D721Med (cell line): ENCODE data around the gene MIGA2.

Experiments used
- DNase-seq: peaks from one replicate; pipeline ENCODE4 v3.0.0; 2011; ENCODE audit warnings: low spot score; ENCODE audit not compliant: insufficient read length
- FAIRE-seq: peaks from 2 replicates; lab custom pipeline; 2011; peaks lifted over from hg19 to GRCh38; lab: Jason Lieb, UNC
- TF ChIP-seq, protein P1 (sequence below): IDR thresholded peaks from 2 replicates; pipeline ENCODE4 v1.5.1; 2012; ENCODE audit warnings: mild to moderate bottlenecking, control low read depth; ENCODE audit not compliant: insufficient read depth; ENCODE audit errors: missing control alignments

Gene MIGA2

DNA sequence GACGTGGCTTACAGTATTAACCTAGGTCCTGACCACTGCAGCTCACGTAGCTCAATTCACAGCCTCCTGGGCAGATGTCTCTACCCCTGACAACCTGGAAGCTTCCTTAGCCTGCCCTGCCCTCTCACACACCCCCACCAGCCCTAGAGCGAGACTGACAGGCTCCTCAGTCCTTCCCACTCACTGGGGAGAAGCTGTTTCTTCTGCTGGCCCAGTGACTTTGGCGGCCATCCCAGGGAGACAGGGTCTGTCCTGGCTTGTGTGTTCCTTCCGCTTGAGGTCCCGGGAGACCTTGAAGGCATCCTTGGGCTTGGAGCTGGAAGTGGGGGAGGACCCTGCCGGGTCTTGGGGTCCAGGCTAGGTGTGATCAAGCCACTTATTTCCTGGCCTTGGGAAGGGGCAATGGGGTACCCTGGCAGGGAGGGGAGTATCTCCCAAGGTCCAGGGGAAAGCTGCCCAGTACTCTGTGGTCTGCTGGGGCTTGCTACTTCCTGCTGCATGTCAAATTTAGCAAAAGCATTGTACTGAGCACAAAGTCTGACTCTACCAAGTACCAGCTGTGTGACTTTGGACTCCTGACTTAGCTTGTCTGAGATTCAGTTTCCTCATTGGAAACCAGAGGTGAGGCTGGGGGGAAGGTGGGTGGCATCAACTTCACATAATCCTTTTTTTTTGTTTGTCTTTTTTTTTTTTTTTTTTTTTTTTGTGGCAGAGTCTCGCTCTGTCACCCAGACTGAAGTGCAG lies 1.9 kb downstream of the MIGA2 start:
- TF ChIP-seq, protein P1, sequence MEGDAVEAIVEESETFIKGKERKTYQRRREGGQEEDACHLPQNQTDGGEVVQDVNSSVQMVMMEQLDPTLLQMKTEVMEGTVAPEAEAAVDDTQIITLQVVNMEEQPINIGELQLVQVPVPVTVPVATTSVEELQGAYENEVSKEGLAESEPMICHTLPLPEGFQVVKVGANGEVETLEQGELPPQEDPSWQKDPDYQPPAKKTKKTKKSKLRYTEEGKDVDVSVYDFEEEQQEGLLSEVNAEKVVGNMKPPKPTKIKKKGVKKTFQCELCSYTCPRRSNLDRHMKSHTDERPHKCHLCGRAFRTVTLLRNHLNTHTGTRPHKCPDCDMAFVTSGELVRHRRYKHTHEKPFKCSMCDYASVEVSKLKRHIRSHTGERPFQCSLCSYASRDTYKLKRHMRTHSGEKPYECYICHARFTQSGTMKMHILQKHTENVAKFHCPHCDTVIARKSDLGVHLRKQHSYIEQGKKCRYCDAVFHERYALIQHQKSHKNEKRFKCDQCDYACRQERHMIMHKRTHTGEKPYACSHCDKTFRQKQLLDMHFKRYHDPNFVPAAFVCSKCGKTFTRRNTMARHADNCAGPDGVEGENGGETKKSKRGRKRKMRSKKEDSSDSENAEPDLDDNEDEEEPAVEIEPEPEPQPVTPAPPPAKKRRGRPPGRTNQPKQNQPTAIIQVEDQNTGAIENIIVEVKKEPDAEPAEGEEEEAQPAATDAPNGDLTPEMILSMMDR: no peak
- DNase-seq: no peak
- FAIRE-seq: no peak

- DNase-seq: no peak
- TF ChIP-seq, protein P1: no peak
- FAIRE-seq: no peak
Observed at GRCh38 chr9:129040113-129040643, 3.8 kb downstream of the MIGA2 start.

DNA sequence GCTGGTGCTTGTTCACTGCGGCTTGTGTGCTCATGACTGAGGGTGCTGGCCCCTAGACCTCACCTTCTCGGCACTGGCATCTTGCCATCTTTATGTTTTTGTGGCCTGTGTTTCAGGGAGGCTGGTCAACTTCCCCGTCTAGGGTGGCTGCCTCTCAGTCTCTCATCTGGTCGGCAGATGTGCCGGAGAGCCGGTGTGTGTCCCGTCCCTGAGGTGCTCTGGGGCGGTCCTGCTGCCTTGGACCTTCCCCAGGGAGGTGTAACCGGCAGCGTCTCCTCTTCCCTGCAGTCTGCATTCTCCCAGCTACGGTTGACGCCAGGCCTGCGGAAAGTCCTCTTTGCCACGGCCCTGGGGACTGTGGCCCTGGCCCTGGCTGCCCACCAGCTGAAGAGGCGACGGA lies 5.6 kb downstream of the MIGA2 start:
- TF ChIP-seq, protein P1: no peak
- DNase-seq (no peak), FAIRE-seq (no peak)

GRCh38 chr9:129052592-129052991 lies 16.2 kb downstream of the MIGA2 start:
- TF ChIP-seq, protein P1: no peak
- DNase-seq: no peak
- no peak for FAIRE-seq

DNA sequence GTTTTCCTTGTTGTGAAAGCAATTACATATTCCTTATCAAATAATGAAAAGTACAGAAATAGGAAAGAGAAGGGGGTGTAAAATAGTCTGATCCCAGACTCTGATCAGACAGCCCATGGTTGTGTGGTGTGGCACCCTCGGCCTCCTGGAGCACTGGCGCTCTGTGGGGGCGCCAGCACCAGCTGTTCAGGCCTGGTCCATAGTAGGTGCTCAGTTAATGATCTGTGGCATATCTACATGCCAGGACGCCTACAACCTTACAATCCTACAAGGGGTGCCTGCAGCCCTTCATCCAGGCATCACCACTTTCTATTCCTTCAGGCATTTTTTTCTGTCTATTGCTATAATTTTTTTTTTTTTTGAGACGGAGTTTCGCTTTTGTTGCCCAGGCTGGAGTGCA lies 16.6 kb downstream of the MIGA2 start:
- no peak for FAIRE-seq
- TF ChIP-seq, protein P1: no peak
- DNase-seq: no peak

DNA sequence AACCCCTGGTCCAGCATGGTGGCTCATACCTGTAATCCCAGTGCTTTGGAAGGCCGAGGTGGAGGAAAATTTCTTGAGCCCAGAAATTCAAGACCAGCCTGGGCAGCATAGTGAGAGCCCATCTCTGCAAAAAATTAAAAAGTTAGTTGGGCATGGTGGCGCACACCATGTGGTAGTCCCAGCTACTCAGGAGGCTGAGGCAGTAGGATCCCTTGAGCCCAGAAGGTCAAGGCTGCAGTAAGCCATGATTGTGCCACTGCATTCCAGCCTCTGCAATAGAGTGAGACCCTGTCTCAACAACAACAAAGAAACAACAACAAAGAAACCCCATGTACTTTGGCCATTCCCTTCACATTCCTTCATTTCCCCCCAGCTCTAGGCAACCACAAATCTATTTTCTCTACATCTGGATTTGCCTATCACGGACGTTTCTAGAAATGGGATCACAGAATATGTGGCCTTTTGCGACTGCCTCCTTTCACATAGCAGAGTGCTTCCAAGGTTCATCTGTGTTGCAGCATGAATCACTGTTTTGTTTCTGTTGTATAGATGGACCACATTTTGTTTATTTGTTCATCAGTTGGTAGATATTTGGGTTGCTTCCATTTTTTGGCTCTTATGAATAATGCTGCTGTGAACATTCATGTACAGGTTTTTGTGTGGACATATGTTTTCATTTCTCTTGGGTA lies 17.9 kb downstream of the MIGA2 start:
- FAIRE-seq (no peak), DNase-seq (no peak)
- TF ChIP-seq, protein P1: no peak
